Kidney epithelial cell (primary cell): ENCODE measurements around the gene USP32. TPM values are rescaled to one million over a fixed set of nuclear protein-coding genes. Genes with fewer than 3 reads are reported as not detected.

Experiments used
- DNase-seq: peaks from one replicate; pipeline ENCODE4 v3.0.0-alpha.2; 2010; ENCODE audit warnings: low read depth
- H3K27me3 ChIP-seq: 2 replicates; pipeline ENCODE4 v1.6.0; 2011; ENCODE audit warnings: low read length; ENCODE audit not compliant: control insufficient read depth, insufficient read depth
- H3K36me3 ChIP-seq: 2 replicates; pipeline ENCODE4 v1.5.1; 2011; ENCODE audit warnings: low read length; ENCODE audit not compliant: control insufficient read depth, insufficient read depth
- H3K4me3 ChIP-seq: 2 replicates; pipeline ENCODE4 v1.5.1; 2011; ENCODE audit warnings: low read depth, mild to moderate bottlenecking, control low read depth, low read length
- total RNA-seq: library from RNA; depleted of rRNA; stranded (reverse); fragments of >200 nt; gene quantifications from 2 replicates; pipeline ENCODE4 v1.2.3, GENCODE V29; 2015
- TF ChIP-seq, protein P1 (sequence below): IDR thresholded peaks from 2 replicates; pipeline ENCODE4 v1.5.1; 2011; ENCODE audit warnings: mild to moderate bottlenecking, moderate library complexity, low read length, control low read depth, inconsistent platforms; ENCODE audit not compliant: insufficient read depth, poor library complexity, severe bottlenecking

USP32 gene
- total RNA-seq, 1 donor from 2014 or later = 37.2 TPM

DNA sequence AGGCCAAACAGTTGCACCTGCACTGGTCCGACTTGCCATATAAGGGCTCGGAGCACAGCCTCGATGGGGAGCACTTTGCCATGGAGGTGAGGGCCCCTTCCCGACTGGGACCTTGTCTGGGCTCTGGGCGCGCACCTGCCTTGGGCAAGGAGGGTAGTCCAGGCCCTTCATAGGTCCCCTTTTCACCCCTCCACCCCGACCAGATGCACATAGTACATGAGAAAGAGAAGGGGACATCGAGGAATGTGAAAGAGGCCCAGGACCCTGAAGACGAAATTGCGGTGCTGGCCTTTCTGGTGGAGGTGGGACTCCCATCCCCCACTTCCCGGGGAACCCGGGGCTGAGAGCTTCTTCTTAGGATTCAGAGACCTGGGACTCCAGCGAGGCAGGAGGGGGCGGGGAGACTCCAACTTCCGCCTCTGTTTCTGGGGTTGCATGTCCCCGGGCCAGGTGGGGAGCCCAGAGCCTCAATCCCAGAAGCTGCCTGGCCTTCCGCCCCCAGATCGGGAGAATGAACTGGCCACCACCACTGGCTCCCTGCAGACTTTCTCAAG lies 234.4 kb downstream of the USP32 start:
- H3K4me3 ChIP-seq = no peak overlapping the region
- TF ChIP-seq, protein P1, sequence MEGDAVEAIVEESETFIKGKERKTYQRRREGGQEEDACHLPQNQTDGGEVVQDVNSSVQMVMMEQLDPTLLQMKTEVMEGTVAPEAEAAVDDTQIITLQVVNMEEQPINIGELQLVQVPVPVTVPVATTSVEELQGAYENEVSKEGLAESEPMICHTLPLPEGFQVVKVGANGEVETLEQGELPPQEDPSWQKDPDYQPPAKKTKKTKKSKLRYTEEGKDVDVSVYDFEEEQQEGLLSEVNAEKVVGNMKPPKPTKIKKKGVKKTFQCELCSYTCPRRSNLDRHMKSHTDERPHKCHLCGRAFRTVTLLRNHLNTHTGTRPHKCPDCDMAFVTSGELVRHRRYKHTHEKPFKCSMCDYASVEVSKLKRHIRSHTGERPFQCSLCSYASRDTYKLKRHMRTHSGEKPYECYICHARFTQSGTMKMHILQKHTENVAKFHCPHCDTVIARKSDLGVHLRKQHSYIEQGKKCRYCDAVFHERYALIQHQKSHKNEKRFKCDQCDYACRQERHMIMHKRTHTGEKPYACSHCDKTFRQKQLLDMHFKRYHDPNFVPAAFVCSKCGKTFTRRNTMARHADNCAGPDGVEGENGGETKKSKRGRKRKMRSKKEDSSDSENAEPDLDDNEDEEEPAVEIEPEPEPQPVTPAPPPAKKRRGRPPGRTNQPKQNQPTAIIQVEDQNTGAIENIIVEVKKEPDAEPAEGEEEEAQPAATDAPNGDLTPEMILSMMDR = no peak
- peaks cover 10% of the 10 kb centered on the region for H3K27me3 ChIP-seq
- H3K36me3 ChIP-seq = no peaks in the 10 kb centered on the region
- no peak for DNase-seq

DNA sequence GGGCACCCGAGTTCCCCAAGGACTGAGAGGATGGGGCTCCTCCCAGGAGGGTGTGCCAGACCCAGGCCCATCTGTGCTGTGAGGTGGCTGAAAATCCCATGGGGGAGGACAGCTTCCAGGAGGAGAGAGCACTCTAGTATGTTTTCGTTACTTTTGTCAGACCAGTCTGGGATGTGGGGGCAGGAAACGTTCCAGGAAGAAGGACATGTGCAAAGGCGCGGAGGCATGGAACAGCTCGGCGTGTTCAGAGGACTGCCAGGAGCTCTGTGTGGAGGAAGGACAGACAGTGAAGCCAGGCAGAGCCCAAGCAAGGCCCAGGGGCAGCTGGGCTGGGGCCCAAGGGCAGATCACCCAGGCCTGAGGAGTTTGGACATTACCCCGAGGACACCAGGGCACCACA lies 235.2 kb downstream of the USP32 start:
- no peak for DNase-seq
- TF ChIP-seq, protein P1 = no peak
- H3K4me3 ChIP-seq = no peak overlapping the region
- H3K27me3 ChIP-seq = peaks cover 12% of the 10 kb centered on the region
- H3K36me3 ChIP-seq = no peaks in the 10 kb centered on the region

DNA sequence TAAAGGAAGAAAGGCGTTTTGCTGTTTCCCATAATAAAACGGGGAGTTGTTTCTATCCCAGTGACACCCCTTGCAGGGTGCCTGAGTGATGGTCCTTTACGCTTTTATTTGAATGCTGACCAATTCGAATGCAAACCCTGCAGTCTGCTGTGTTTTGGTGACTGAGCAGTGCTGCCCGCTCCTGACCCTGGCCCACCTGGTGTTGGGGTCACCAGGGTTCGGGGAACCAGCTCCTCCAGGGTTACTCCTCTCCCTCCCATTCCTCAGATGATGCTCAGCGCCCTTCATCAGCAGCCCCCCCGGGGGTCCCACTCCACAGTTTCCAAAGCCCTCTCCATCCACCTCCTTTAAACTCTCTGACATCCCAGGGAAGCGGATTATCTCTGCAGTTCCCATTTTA lies 236.1 kb downstream of the USP32 start:
- Histone ChIP-seq H3K4me3 (no peak overlapping the region), H3K27me3 (peaks cover 17% of the 10 kb centered on the region), H3K36me3 (no peaks in the 10 kb centered on the region)
- no peak for DNase-seq
- TF ChIP-seq, protein P1 = no peak

DNA sequence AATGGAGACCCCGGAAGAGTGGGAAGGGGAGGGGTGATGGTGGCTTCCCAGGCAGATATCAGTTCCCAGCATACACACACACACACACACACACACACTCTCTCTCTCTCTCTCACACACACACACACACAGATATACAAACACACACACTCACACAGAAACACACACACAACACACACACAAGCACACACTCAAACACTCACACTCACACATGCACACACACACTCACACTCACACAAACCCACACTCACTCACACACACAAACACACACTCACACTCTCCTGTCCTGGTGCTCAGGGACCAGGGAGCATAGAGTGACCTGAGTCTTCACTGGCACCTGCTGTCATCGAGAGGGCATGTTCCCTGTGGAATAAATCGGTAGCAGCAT lies 236.5 kb downstream of the USP32 start:
- DNase-seq = no peak
- no peaks in the 10 kb centered on the region for H3K36me3 ChIP-seq

DNA sequence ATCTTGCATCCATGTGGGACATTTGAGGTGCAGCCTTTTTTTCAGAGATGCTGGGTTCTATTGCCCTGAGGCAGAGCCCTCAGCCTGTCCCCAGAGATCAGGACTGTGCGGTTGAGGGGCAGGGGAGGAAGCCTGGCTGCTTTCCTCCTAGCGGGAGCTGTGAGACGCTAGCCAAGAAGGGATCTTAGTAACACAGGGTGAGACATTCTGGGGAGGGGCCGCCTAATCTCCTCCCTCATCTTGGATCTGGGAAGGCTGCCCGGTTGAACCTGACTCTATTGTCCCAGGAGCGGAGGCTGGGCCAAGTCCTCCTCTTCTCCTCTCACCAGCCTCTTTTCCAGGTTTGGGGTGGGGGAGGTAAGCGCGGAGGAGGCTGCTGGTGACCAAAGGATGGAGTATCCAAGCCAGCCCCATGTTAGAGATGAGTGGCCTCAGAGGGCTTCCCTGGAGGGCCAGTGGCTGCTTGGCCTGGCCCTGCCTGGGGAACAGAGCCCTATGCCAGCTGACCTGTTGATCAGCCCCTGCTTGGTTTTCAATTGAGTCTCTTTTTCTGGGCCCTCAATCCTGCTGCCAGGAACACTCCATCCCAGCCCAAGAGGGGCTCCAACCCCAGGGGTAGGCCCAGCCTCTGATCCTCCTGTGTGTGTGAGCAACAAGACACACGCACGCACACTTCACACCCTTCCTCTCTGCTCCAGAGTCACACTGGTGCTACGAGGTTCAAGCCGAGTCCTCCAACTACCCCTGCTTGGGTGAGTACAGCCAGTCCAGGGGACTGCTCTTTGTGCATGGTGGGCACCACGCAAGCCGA lies 237.1 kb downstream of the USP32 start:
- Histone ChIP-seq H3K27me3 (peaks cover 27% of the 10 kb centered on the region), H3K36me3 (no peaks in the 10 kb centered on the region), H3K4me3 (no peak overlapping the region)
- TF ChIP-seq, protein P1 = no peak
- DNase-seq = no peak

More for the DNA sequence above, 236.5 kb downstream of the USP32 start:
- H3K4me3 ChIP-seq = no peak overlapping the region
- H3K27me3 ChIP-seq = peaks cover 21% of the 10 kb centered on the region
- TF ChIP-seq, protein P1 = no peak
